DMS153 treated with DMSO at 0.1 percent for 48 hours (cell line): ENCODE measurements around the gene SNX2.
A peak's percentile ranks its signal among the peaks of the same experiment; 100 is the strongest.
"Not testable (repeated sequence)": the region's sequence is repeated elsewhere in the genome, so short reads cannot be mapped to it uniquely, and the experiment has no call there.

ENCODE experiments used
- DNase-seq: peaks from one replicate; lab custom pipeline; 2025; ENCODE audit not compliant: unreplicated experiment; lab: John Stamatoyannopoulos, UW

SNX2 gene

GRCh38 chr5:122774861-122775549, at the start of gene SNX2:
Gene SNX2 (plus strand): TSS chr5:122775080. CDS start chr5:122775104, 24 bp downstream.
- DNase-seq = peak; percentile 15

GRCh38 chr5:122727112-122727541, 47.8 kb upstream of the SNX2 start:
- no peak for DNase-seq

GRCh38 chr5:122730037-122730436, 44.8 kb upstream of the SNX2 start:
- no peak for DNase-seq

GRCh38 chr5:122730456-122730855, 44.4 kb upstream of the SNX2 start:
- no peak for DNase-seq

- no peak for DNase-seq
These were observed 38.6 kb upstream of the SNX2 start for GRCh38 chr5:122736086-122736845.

- DNase-seq = no peak
These were observed 36.8 kb upstream of the SNX2 start for GRCh38 chr5:122738088-122738487.

- no peak for DNase-seq
These were observed 33.2 kb upstream of the SNX2 start for GRCh38 chr5:122741681-122742080.

- no peak for DNase-seq
These were observed 31.6 kb upstream of the SNX2 start for GRCh38 chr5:122743261-122743660.

GRCh38 chr5:122745597-122745996, 29.3 kb upstream of the SNX2 start:
- no peak for DNase-seq

- no peak for DNase-seq
These were observed 25.0 kb upstream of the SNX2 start for GRCh38 chr5:122749886-122750285.

GRCh38 chr5:122751293-122751782, 23.5 kb upstream of the SNX2 start:
- no peak for DNase-seq

GRCh38 chr5:122753500-122753899, 21.4 kb upstream of the SNX2 start:
- no peak for DNase-seq

GRCh38 chr5:122755783-122756182, 19.1 kb upstream of the SNX2 start:
- DNase-seq = no peak

GRCh38 chr5:122756264-122756911, 18.5 kb upstream of the SNX2 start:
- no peak for DNase-seq

GRCh38 chr5:122757285-122757684, 17.6 kb upstream of the SNX2 start:
- no peak for DNase-seq

GRCh38 chr5:122759241-122760070, 15.4 kb upstream of the SNX2 start:
- DNase-seq = no peak

- no peak for DNase-seq
These were observed 14.6 kb upstream of the SNX2 start for GRCh38 chr5:122760236-122760635.

GRCh38 chr5:122761115-122761514, 13.8 kb upstream of the SNX2 start:
- no peak for DNase-seq

- not testable (repeated sequence) for DNase-seq
These were observed 13.0 kb upstream of the SNX2 start for GRCh38 chr5:122761896-122762295.

GRCh38 chr5:122766130-122766529, 8.8 kb upstream of the SNX2 start:
- no peak for DNase-seq

- no peak for DNase-seq
These were observed 4.4 kb upstream of the SNX2 start for GRCh38 chr5:122770477-122770876.
